Thyroid gland (tissue), 4 donors: ENCODE results near the gene OR6K6. TPM values are rescaled to one million over a fixed set of nuclear protein-coding genes. Genes with fewer than 3 reads are reported as not detected.

Experiments
- DNase-seq, 2 donors: peaks; one replicate each; pipeline ENCODE4 v3.0.0-alpha.2; 2019
- H3K27ac ChIP-seq, 3 donors: fragments of 200-600 bp; sonication (generic); 1 replicate in 2 of 3; 2 replicates in 1 of 3; pipeline ENCODE4 v1.5.1; 2016 to 2019; ENCODE audit warnings: mild to moderate bottlenecking in 1 of 3, moderate library complexity in 1 of 3
- H3K27me3 ChIP-seq: fragments of 200-600 bp; sonication (generic); one replicate; pipeline ENCODE4 v1.5.1; 2019
- H3K36me3 ChIP-seq, 2 donors: fragments of 200-600 bp; sonication (generic); one replicate each; pipeline ENCODE4 v1.5.1; 2016 to 2019
- H3K4me1 ChIP-seq, 2 donors: fragments of 200-600 bp; sonication (generic); one replicate each; pipeline ENCODE4 v1.5.1; 2017 to 2019
- H3K4me3 ChIP-seq, 3 donors: fragments of 200-600 bp; sonication (generic); replicated peaks in 1 of 3; 1 replicate in 2 of 3; 2 replicates in 1 of 3; pipeline ENCODE4 v1.5.1; 2016; ENCODE audit warnings: mild to moderate bottlenecking in 1 of 3
- H3K9me3 ChIP-seq: fragments of 200-600 bp; sonication (generic); one replicate; pipeline ENCODE4 v1.5.1; 2017
- CTCF ChIP-seq, 6 experiments: fragments of 200-600 bp in 3 of 6; fragments of 450-650 bp in 3 of 6; sonication (generic) in 3 of 6; IDR thresholded peaks; one replicate each; pipeline ENCODE4 v1.5.1; 2016 to 2019; ENCODE audit warnings: antibody characterized with exemption in 6 of 6, mild to moderate bottlenecking in 2 of 6, inconsistent platforms in 1 of 6, moderate library complexity in 1 of 6
- POLR2A ChIP-seq, 2 donors: fragments of 450-650 bp; IDR thresholded peaks; one replicate each; pipeline ENCODE4 v1.6.1; 2017; ENCODE audit warnings: antibody characterized with exemption in 2 of 2, mild to moderate bottlenecking in 2 of 2, moderate library complexity in 1 of 2
- WGBS, 2 donors: methylation state at CpG; one replicate each; pipeline ENCODE4 v1.1.5; 2017; 5-methylcytosine and 5-hydroxymethylcytosine counted together
- intact Hi-C: fragments of 100-400 bp; cut with DNase I; formaldehyde crosslinking; loops from one replicate; pipeline ENCODE4 v1.15.1; 2023
- total RNA-seq, 4 donors: library from RNA; depleted of rRNA; stranded (reverse); fragments of >200 nt; gene quantifications; one replicate each; pipeline ENCODE4 v1.2.3, GENCODE V29; 2016

The OR6K6 gene
- total RNA-seq, 4 donors from 2014 or later = not detected

DNA sequence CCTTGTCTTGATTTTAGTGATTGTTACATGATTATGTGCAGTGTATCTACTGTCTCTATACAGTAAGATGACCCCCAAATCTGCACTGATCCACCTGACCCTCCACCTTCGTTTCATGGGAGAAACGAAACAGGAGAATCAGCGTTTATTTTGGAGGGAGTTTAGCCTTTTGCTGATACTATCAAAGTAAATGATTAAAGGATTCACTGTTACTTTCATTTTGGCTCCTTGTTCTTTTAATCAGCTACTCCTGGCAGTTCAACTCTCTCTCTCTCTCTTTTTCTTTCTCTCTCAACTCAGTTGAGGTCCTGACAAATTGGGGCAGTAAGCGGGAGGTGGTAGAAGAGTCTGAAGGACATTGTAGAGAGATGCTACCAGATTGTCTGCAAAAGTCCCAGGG is 24.1 kb upstream of the OR6K6 start:
- Histone ChIP-seq H3K36me3 (no peaks in the 10 kb centered on the region), H3K4me1 (no peaks in the 10 kb centered on the region), H3K9me3 (no peaks in the 10 kb centered on the region), H3K27me3 (no peaks in the 10 kb centered on the region), H3K27ac (no peak overlapping the region), H3K4me3 (no peak overlapping the region)
- whole genome bisulfite sequencing, 2 donors = 70 to 77% methylated on average over 4 of the region's 4 CpGs
- DNase-seq = no peak
- TF ChIP-seq CTCF (IDR thresholded peaks at IDR 0.05) (no peak), POLR2A (IDR thresholded peaks at IDR 0.05) (no peak)
- intact Hi-C loops = no loop called here

DNA sequence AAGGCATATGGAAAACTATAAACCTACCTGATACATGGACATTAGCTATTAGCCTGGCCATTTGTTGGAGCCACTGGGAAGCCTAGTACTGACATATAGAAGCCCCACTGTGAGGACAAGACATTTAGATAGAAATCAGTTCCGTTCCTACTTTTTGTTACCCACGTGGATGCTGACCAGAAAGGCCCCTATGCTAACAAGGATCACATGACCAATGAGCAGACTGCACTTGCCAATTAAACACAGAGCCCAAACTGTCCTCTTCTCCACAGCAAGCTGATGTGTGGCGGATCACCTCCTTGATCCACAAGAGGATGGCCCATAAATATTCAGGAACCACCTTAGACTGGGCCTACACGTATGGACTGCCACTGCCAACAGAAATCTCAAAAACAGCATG is 22.8 kb upstream of the OR6K6 start:
- WGBS, 2 donors = 76 to 85% methylated on average over 4 of the region's 4 CpGs
- Histone ChIP-seq H3K27me3 (no peaks in the 10 kb centered on the region), H3K9me3 (no peaks in the 10 kb centered on the region), H3K27ac (no peak overlapping the region), H3K4me3 (no peak overlapping the region), H3K36me3 (no peaks in the 10 kb centered on the region), H3K4me1 (no peaks in the 10 kb centered on the region)
- TF ChIP-seq CTCF (IDR thresholded peaks at IDR 0.05) (no peak), POLR2A (IDR thresholded peaks at IDR 0.05) (no peak)
- no peak for DNase-seq
- intact Hi-C loops = no loop called here

DNA sequence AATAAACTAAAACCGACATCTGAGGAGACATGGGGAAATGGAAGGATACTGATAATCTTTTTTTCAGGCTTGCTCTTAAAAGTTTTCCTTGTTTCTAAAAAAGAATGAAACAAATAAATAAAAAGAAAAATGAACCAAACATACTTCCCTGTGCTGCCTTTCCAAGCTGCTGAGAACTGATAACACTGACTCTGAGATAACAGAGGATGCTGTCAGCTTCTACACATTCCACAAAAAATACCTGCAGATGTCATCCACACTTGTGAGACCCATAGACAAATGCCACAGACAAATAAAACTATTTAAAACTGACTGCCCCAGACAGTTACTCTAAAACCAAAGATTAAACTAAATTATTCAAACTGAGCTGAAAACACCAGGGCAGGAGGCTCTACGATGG is 22.0 kb upstream of the OR6K6 start:
- no peaks in the 10 kb centered on the region for H3K36me3 ChIP-seq
- intact Hi-C loops = no loop called here

GRCh38 chr1:158735848-158736247 is 18.7 kb upstream of the OR6K6 start:
- Histone ChIP-seq H3K4me3 (no peak overlapping the region), H3K27ac (no peak overlapping the region), H3K9me3 (no peaks in the 10 kb centered on the region), H3K4me1 (no peaks in the 10 kb centered on the region), H3K27me3 (no peaks in the 10 kb centered on the region), H3K36me3 (no peaks in the 10 kb centered on the region)
- TF ChIP-seq CTCF (IDR thresholded peaks at IDR 0.05) (no peak), POLR2A (IDR thresholded peaks at IDR 0.05) (no peak)
- intact Hi-C loops = no loop called here
- DNase-seq = no peak

More for the DNA sequence above, 22.0 kb upstream of the OR6K6 start:
- H3K4me1 ChIP-seq = no peaks in the 10 kb centered on the region
- H3K27me3 ChIP-seq = no peaks in the 10 kb centered on the region
- H3K9me3 ChIP-seq = no peaks in the 10 kb centered on the region
- DNase-seq = no peak
- no peak overlapping the region for H3K4me3 ChIP-seq
- TF ChIP-seq CTCF (IDR thresholded peaks at IDR 0.05) (no peak), POLR2A (IDR thresholded peaks at IDR 0.05) (no peak)
- no peak overlapping the region for H3K27ac ChIP-seq
- WGBS, 2 donors = 61 to 64% methylated on average over 2 of the region's 2 CpGs

GRCh38 chr1:158752155-158752712 is 2.3 kb upstream of the OR6K6 start:
- H3K36me3 ChIP-seq = no peaks in the 10 kb centered on the region
- H3K4me3 ChIP-seq = no peak overlapping the region
- no peaks in the 10 kb centered on the region for H3K9me3 ChIP-seq
- H3K27ac ChIP-seq = no peak overlapping the region
- WGBS, 2 donors = 97 to 98% methylated on average over 5 to 9 of the region's 9 CpGs
- H3K27me3 ChIP-seq = no peaks in the 10 kb centered on the region
- intact Hi-C loops = no loop called here
- no peaks in the 10 kb centered on the region for H3K4me1 ChIP-seq
- TF ChIP-seq POLR2A (IDR thresholded peaks at IDR 0.05) (no peak), CTCF (IDR thresholded peaks at IDR 0.05) (no peak)
- no peak for DNase-seq
